ENCODE results near the gene RPS6KB1. TPM values are rescaled to one million over a fixed set of nuclear protein-coding genes. Genes with fewer than 3 reads are reported as not detected.
"Not testable (repeated sequence)": the region's sequence is repeated elsewhere in the genome, so short reads cannot be mapped to it uniquely, and the experiment has no call there.

The RPS6KB1 gene
- polyA plus RNA-seq, 3 donors, result 15.8 to 15.9 (median 15.9) TPM

- peaks cover 67 to 83% of the 10 kb centered on the region in 2 donors for H3K4me1 ChIP-seq (ENCODE audit: control insufficient read depth in 1 of 2, insufficient read depth in 2 of 2, low read length in 2 of 2)
- peaks cover 0 to 2% (median 0%) of the 10 kb centered on the region in 3 donors for H3K27me3 Mint-ChIP-seq (ENCODE audit: low read depth in 3 of 3)
- H3K36me3 Mint-ChIP-seq, result peaks cover 4 to 6% of the 10 kb centered on the region in 2 donors
- H3K9me3 ChIP-seq (replicated peaks in 1 of 2; ENCODE audit: control insufficient read depth in 1 of 2, insufficient read depth in 1 of 2, low read length in 2 of 2), result no peaks in the 10 kb centered on the region
- no peak overlapping the region for H3K4me3 Mint-ChIP-seq
- peaks cover 81% of the 10 kb centered on the region for H3K4me1 Mint-ChIP-seq
- peaks cover 6% of the 10 kb centered on the region for H3K79me2 ChIP-seq (ENCODE audit: insufficient read depth, low read length)
- intact Hi-C loops (cut with micrococcal nuclease), result no loop called here
- 79% methylated on average over 5 of the region's 14 CpGs for WGBS (ENCODE audit: insufficient coverage)
- H3K4me3 ChIP-seq (replicated peaks in 1 of 3; ENCODE audit: low read depth in 2 of 3, low read length in 3 of 3), result no peak overlapping the region
- H4K20me1 ChIP-seq (ENCODE audit: insufficient read depth, low read length), result no peaks in the 10 kb centered on the region
- no peak overlapping the region for H2AFZ ChIP-seq (ENCODE audit: insufficient read depth, low read depth, low read length, poor library complexity, severe bottlenecking)
- H3K27ac ChIP-seq (ENCODE audit: low read depth in 1 of 2, low read length in 2 of 2), result peak overlapping the region in 1 of 2 donors; percentile 30
- no peaks in the 10 kb centered on the region for H3K36me3 ChIP-seq (replicated peaks in 1 of 2; ENCODE audit: control insufficient read depth in 1 of 2, insufficient read depth in 2 of 2, low read length in 2 of 2)
- H3K4me2 ChIP-seq (replicated peaks; ENCODE audit: extremely low read depth, low read length, poor library complexity, severe bottlenecking), result no peak overlapping the region
- H3K9ac ChIP-seq (ENCODE audit: insufficient read depth, low read length, poor library complexity, severe bottlenecking), result no peak overlapping the region
- H3K9me3 Mint-ChIP-seq, result peaks cover 0 to 2% (median 0%) of the 10 kb centered on the region in 7 donors
- no peaks in the 10 kb centered on the region for H3K27me3 ChIP-seq (ENCODE audit: control insufficient read depth in 2 of 2, insufficient read depth in 2 of 2, low read length in 2 of 2)
- TF ChIP-seq CTCF (IDR thresholded peaks at IDR 0.05), result peak; percentile 25
- DNase-seq, result peak in 1 of 3 donors; percentile 62
- H3K27ac Mint-ChIP-seq, result peak overlapping the region in 3 of 7 donors; percentile 25 to 67 (median 46)
Measured at GRCh38 chr17:59853168-59853918, 39.6 kb upstream of the RPS6KB1 start.

- intact Hi-C loops (cut with micrococcal nuclease); H3K4me2 ChIP-seq (replicated peaks; ENCODE audit: extremely low read depth, low read length, poor library complexity, severe bottlenecking); H3K9me3 ChIP-seq (replicated peaks in 1 of 2; ENCODE audit: control insufficient read depth in 1 of 2, insufficient read depth in 1 of 2, low read length in 2 of 2); H3K9ac ChIP-seq (ENCODE audit: insufficient read depth, low read length, poor library complexity, severe bottlenecking); DNase-seq; H4K20me1 ChIP-seq (ENCODE audit: insufficient read depth, low read length); H3K27ac ChIP-seq (ENCODE audit: low read depth in 1 of 2, low read length in 2 of 2); H3K4me3 Mint-ChIP-seq; H3K27me3 Mint-ChIP-seq (ENCODE audit: low read depth in 3 of 3); H3K36me3 ChIP-seq (replicated peaks in 1 of 2; ENCODE audit: control insufficient read depth in 1 of 2, insufficient read depth in 2 of 2, low read length in 2 of 2); H3K79me2 ChIP-seq (ENCODE audit: insufficient read depth, low read length); H3K27me3 ChIP-seq (ENCODE audit: control insufficient read depth in 2 of 2, insufficient read depth in 2 of 2, low read length in 2 of 2); H3K4me3 ChIP-seq (replicated peaks in 1 of 3; ENCODE audit: low read depth in 2 of 3, low read length in 3 of 3); H2AFZ ChIP-seq (ENCODE audit: insufficient read depth, low read depth, low read length, poor library complexity, severe bottlenecking); H3K9me3 Mint-ChIP-seq; H3K36me3 Mint-ChIP-seq: not testable (repeated sequence)
- Mint-ChIP-seq H3K4me1 (peaks cover 76% of the 10 kb centered on the region), H3K27ac (peak overlapping the region in 1 of 7 donors; percentile 40)
- WGBS (ENCODE audit: insufficient coverage), result 100% methylated on average over 2 of the region's 10 CpGs
- H3K4me1 ChIP-seq (ENCODE audit: control insufficient read depth in 1 of 2, insufficient read depth in 2 of 2, low read length in 2 of 2), result peaks cover 61 to 83% of the 10 kb centered on the region in 2 donors
Measured at GRCh38 chr17:59853919-59854729, 38.8 kb upstream of the RPS6KB1 start.
